ENCODE results near the gene EMX2. TPM values are rescaled to one million over a fixed set of nuclear protein-coding genes. Genes with fewer than 3 reads are reported as not detected.

The EMX2 gene
- total and polyA plus RNA-seq, 10 of the 15 experiments (the other 5 are each of a cell fraction or from before 2014, with no cell fraction given) = 0.12 TPM; not detected in 9

DNA sequence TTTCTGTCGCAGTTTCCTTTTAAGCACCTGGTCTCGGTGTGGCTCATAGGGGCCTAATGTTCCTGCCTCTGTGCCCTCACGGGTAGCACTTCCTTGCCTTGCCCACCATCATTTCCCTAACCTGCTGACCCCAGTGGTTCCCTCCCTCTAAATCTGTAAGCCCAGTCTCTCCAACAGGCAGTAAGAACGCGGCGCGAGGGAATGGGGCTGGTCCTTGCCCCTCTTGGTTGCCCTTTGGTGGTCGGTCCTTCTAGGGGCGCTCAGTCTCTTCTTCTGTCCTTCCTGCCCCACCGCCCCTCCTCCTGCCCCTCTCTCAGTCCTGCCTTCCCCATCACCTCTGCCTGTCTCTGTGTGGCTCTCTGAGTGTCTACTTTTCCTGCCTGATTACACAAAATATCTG lies 21.2 kb downstream of the EMX2 start:
- FAIRE-seq (no peak), ATAC-seq (no peak), DNase-seq (ENCODE audit: low read depth, low spot score) (no peak)
- no peak overlapping the region for H3K27ac ChIP-seq (ENCODE audit: control insufficient read depth, insufficient read depth)
- H3K4me1 ChIP-seq (ENCODE audit: control insufficient read depth, insufficient read depth, low read length) = no peaks in the 10 kb centered on the region
- no peak overlapping the region for H3K4me3 ChIP-seq
- no peak for TF ChIP-seq SMARCA5 (IDR thresholded peaks at IDR 0.05)
- TF ChIP-seq ZBED1 (IDR thresholded peaks at IDR 0.05; ENCODE audit: borderline replicate concordance) = no peak
- no peak for TF ChIP-seq YY1 (IDR thresholded peaks at IDR 0.05; ENCODE audit: low read depth, low read length)
- TF ChIP-seq RUNX3 (IDR thresholded peaks at IDR 0.05; ENCODE audit: low read length) = no peak
- no peak for TF ChIP-seq TAF1 (IDR thresholded peaks at IDR 0.05; ENCODE audit: borderline replicate concordance, low read depth, low read length)
- TF ChIP-seq ZNF24 (IDR thresholded peaks at IDR 0.05) = no peak
- no peak for TF ChIP-seq STAT1 (conservative IDR thresholded peaks at IDR 0.05)
- TF ChIP-seq TARDBP (IDR thresholded peaks at IDR 0.05; ENCODE audit: borderline replicate concordance) = no peak
- TF ChIP-seq WRNIP1 (IDR thresholded peaks at IDR 0.05; ENCODE audit: borderline replicate concordance, low read depth, low read length) = no peak
- no peak for TF ChIP-seq SUZ12 (IDR thresholded peaks at IDR 0.05; ENCODE audit: unreplicated experiment)
- TF ChIP-seq POU2F2 (IDR thresholded peaks at IDR 0.05; ENCODE audit: borderline replicate concordance, low read depth, low read length) = no peak
- no peak for TF ChIP-seq ZSCAN29 (IDR thresholded peaks at IDR 0.05)
- TF ChIP-seq MXI1 (IDR thresholded peaks at IDR 0.05; ENCODE audit: low read depth, low read length) = no peak
- TF ChIP-seq, protein P1, sequence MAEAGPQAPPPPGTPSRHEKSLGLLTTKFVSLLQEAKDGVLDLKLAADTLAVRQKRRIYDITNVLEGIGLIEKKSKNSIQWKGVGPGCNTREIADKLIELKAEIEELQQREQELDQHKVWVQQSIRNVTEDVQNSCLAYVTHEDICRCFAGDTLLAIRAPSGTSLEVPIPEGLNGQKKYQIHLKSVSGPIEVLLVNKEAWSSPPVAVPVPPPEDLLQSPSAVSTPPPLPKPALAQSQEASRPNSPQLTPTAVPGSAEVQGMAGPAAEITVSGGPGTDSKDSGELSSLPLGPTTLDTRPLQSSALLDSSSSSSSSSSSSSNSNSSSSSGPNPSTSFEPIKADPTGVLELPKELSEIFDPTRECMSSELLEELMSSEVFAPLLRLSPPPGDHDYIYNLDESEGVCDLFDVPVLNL (IDR thresholded peaks at IDR 0.05; ENCODE audit: low read depth, low read length) = no peak
- ChIA-PET CTCF (no interaction called here), POLR2A (no interaction called here), SMC1A (ENCODE audit: uncharacterized antibody, unreplicated experiment) (no interaction called here), RAD21 (ENCODE audit: unreplicated experiment) (interaction anchor here (1.2 kb wide), 1 partner anchor 25 kb away, joined by 3 read pairs; no protein-coding TSS in a partner anchor)
- no peaks in the 10 kb centered on the region for H3K9me3 ChIP-seq (replicated peaks; ENCODE audit: control insufficient read depth, insufficient read depth, low read length)
- no TSS peak for BruUV-seq (replicated peaks)
- no peak overlapping the region for H3K9ac ChIP-seq (ENCODE audit: control insufficient read depth, insufficient read depth, low read length)
- 58% methylated on average over 10 of the region's 10 CpGs for WGBS (ENCODE audit: insufficient coverage, insufficient replicate concordance, low lambda C conversion rate, missing lambda C conversion rate)
- H3K36me3 ChIP-seq (ENCODE audit: control insufficient read depth in 2 of 2, insufficient read depth in 2 of 2, low read length in 1 of 2) = no peaks in the 10 kb centered on the region
- no peak overlapping the region for H3K4me2 ChIP-seq (ENCODE audit: control insufficient read depth, insufficient read depth)
- peaks cover 3% of the 10 kb centered on the region; the same call in 1 of the 2 replicates for H4K20me1 ChIP-seq (ENCODE audit: control insufficient read depth, insufficient read depth)
- no peak overlapping the region for H2AFZ ChIP-seq (ENCODE audit: control insufficient read depth, low read depth, low read length)
- in situ Hi-C loops (cut with MboI) = no loop called here
- intact Hi-C loops (cut with micrococcal nuclease; ENCODE audit: unreplicated experiment) = no loop called here
- H3K79me2 ChIP-seq (ENCODE audit: control insufficient read depth, insufficient read depth, low read length) = no peaks in the 10 kb centered on the region
- no peaks in the 10 kb centered on the region; a peak in 2 of 4 replicates for H3K27me3 ChIP-seq (replicated peaks in 1 of 2; ENCODE audit: control insufficient read depth in 2 of 2, insufficient read depth in 2 of 2, low read length in 1 of 2)

Data from GM12878 (cell line).